ENCODE data around the gene MYO9A. TPM values are rescaled to one million over a fixed set of nuclear protein-coding genes. Genes with fewer than 3 reads are reported as not detected.

The MYO9A gene
- total RNA-seq, 2 donors from 2014 or later: 12.9 to 27.8 TPM

- H3K9me3 ChIP-seq: no peaks in the 10 kb centered on the region
- no peaks in the 10 kb centered on the region for H3K27me3 ChIP-seq
- H3K27ac ChIP-seq: no peak overlapping the region
- TF ChIP-seq CTCF (IDR thresholded peaks at IDR 0.05) (no peak), POLR2A (IDR thresholded peaks at IDR 0.05) (no peak)
- no peaks in the 10 kb centered on the region for H3K36me3 ChIP-seq (replicated peaks in 1 of 2; ENCODE audit: insufficient read depth in 1 of 2, low read depth in 2 of 2)
- H3K4me3 ChIP-seq: no peak overlapping the region
- no peaks in the 10 kb centered on the region for H3K4me1 ChIP-seq
- ATAC-seq: no peak
- intact Hi-C loops (cut with DNase I): no loop called here
- no peak for DNase-seq
Observed at GRCh38 chr15:72047020-72047419, 70.9 kb downstream of the MYO9A start.

GRCh38 chr15:72044956-72045355 is 73.0 kb downstream of the MYO9A start:
- H3K27ac ChIP-seq: no peak overlapping the region
- intact Hi-C loops (cut with DNase I): no loop called here
- no peak for TF ChIP-seq CTCF (IDR thresholded peaks at IDR 0.05)
- no peak for TF ChIP-seq POLR2A (IDR thresholded peaks at IDR 0.05)
- no peaks in the 10 kb centered on the region for H3K4me1 ChIP-seq
- no peaks in the 10 kb centered on the region for H3K27me3 ChIP-seq
- H3K9me3 ChIP-seq: no peaks in the 10 kb centered on the region
- ATAC-seq (no peak), DNase-seq (no peak)
- H3K36me3 ChIP-seq (replicated peaks in 1 of 2; ENCODE audit: insufficient read depth in 1 of 2, low read depth in 2 of 2): no peaks in the 10 kb centered on the region
- WGBS, 2 donors: 93 to 94% methylated on average over 3 of the region's 3 CpGs
- H3K4me3 ChIP-seq: no peak overlapping the region

- no peaks in the 10 kb centered on the region for H3K36me3 ChIP-seq (replicated peaks in 1 of 2; ENCODE audit: insufficient read depth in 1 of 2, low read depth in 2 of 2)
- no peak overlapping the region for H3K27ac ChIP-seq
- no peak for DNase-seq
- no peak for TF ChIP-seq POLR2A (IDR thresholded peaks at IDR 0.05)
- TF ChIP-seq CTCF (IDR thresholded peaks at IDR 0.05): no peak
- no peaks in the 10 kb centered on the region for H3K27me3 ChIP-seq
- no peaks in the 10 kb centered on the region for H3K4me1 ChIP-seq
- 81 to 86% methylated on average over 7 of the region's 7 CpGs for WGBS, 2 donors
- no peak for ATAC-seq
- no peaks in the 10 kb centered on the region for H3K9me3 ChIP-seq
- intact Hi-C loops (cut with DNase I): no loop called here
- H3K4me3 ChIP-seq: no peak overlapping the region
Observed at GRCh38 chr15:72042865-72043264, 75.1 kb downstream of the MYO9A start.

- H3K4me1 ChIP-seq: no peaks in the 10 kb centered on the region
- intact Hi-C loops (cut with DNase I): no loop called here
- no peaks in the 10 kb centered on the region for H3K9me3 ChIP-seq
- no peaks in the 10 kb centered on the region for H3K27me3 ChIP-seq
- H3K4me3 ChIP-seq: no peak overlapping the region
- 81 to 90% methylated on average over 1 of the region's 1 CpG for WGBS, 2 donors
- no peak for TF ChIP-seq POLR2A (IDR thresholded peaks at IDR 0.05)
- no peak for TF ChIP-seq CTCF (IDR thresholded peaks at IDR 0.05)
- ATAC-seq (no peak), DNase-seq (no peak)
- no peaks in the 10 kb centered on the region for H3K36me3 ChIP-seq (replicated peaks in 1 of 2; ENCODE audit: insufficient read depth in 1 of 2, low read depth in 2 of 2)
- H3K27ac ChIP-seq: no peak overlapping the region
Observed at GRCh38 chr15:72042054-72042453, 75.9 kb downstream of the MYO9A start.

GRCh38 chr15:72037321-72037720 is 80.6 kb downstream of the MYO9A start:
- 90 to 95% methylated on average over 4 of the region's 4 CpGs for WGBS, 2 donors
- DNase-seq (no peak), ATAC-seq (no peak)
- no peaks in the 10 kb centered on the region for H3K4me1 ChIP-seq
- TF ChIP-seq POLR2A (IDR thresholded peaks at IDR 0.05): no peak
- no peak for TF ChIP-seq CTCF (IDR thresholded peaks at IDR 0.05)
- no peaks in the 10 kb centered on the region for H3K36me3 ChIP-seq (replicated peaks in 1 of 2; ENCODE audit: insufficient read depth in 1 of 2, low read depth in 2 of 2)
- no peak overlapping the region for H3K4me3 ChIP-seq
- intact Hi-C loops (cut with DNase I): no loop called here
- H3K27ac ChIP-seq: no peak overlapping the region
- H3K9me3 ChIP-seq: no peaks in the 10 kb centered on the region
- H3K27me3 ChIP-seq: no peaks in the 10 kb centered on the region

All from body of pancreas (tissue), 4 donors.